Retina (tissue), 1 donor: ENCODE measurements around the gene GDF3.
"Not testable (repeated sequence)": the region's sequence is repeated elsewhere in the genome, so short reads cannot be mapped to it uniquely, and the experiment has no call there.

Experiments used
- DNase-seq: peaks from one replicate; pipeline ENCODE4 v3.0.0-alpha.2; 2016

GDF3 gene

GRCh38 chr12:7695566-7696197 is at the start of gene GDF3:
GDF3 (minus strand) TSS chr12:7695775; CDS start chr12:7695728, 47 bp downstream.
- no peak for DNase-seq

- no peak for DNase-seq
Measured at GRCh38 chr12:7732993-7733392, 37.4 kb upstream of the GDF3 start.

GRCh38 chr12:7731486-7731885 is 35.9 kb upstream of the GDF3 start:
- no peak for DNase-seq

GRCh38 chr12:7730984-7731383 is 35.4 kb upstream of the GDF3 start:
- DNase-seq, result not testable (repeated sequence)

GRCh38 chr12:7729746-7730145 is 34.2 kb upstream of the GDF3 start:
- DNase-seq, result no peak

GRCh38 chr12:7723926-7724325 is 28.4 kb upstream of the GDF3 start:
- DNase-seq, result no peak

GRCh38 chr12:7719946-7720730 is 24.6 kb upstream of the GDF3 start:
- DNase-seq, result no peak

GRCh38 chr12:7716381-7716780 is 20.8 kb upstream of the GDF3 start:
- no peak for DNase-seq

GRCh38 chr12:7712841-7713442 is 17.4 kb upstream of the GDF3 start:
- no peak for DNase-seq

- no peak for DNase-seq
Measured at GRCh38 chr12:7711133-7711532, 15.6 kb upstream of the GDF3 start, which contains the start of gene DPPA3. DPPA3 (plus strand) TSS chr12:7711433; CDS start chr12:7711571, 138 bp downstream.

- no peak for DNase-seq
Measured at GRCh38 chr12:7709969-7710675, 14.5 kb upstream of the GDF3 start.

GRCh38 chr12:7705846-7706245 is 10.3 kb upstream of the GDF3 start:
- DNase-seq, result no peak

- DNase-seq, result no peak
Measured at GRCh38 chr12:7695237-7695560, 376 bp downstream of the GDF3 start.

GRCh38 chr12:7694556-7695236 is 879 bp downstream of the GDF3 start:
- no peak for DNase-seq

GRCh38 chr12:7693793-7694192 is 1.8 kb downstream of the GDF3 start:
- no peak for DNase-seq

- DNase-seq, result no peak
Measured at GRCh38 chr12:7681535-7681934, 14.0 kb downstream of the GDF3 start.

GRCh38 chr12:7679251-7680045 is 16.1 kb downstream of the GDF3 start:
- DNase-seq, result no peak

GRCh38 chr12:7678744-7679143 is 16.8 kb downstream of the GDF3 start:
- DNase-seq, result no peak

GRCh38 chr12:7677432-7677888 is 18.1 kb downstream of the GDF3 start:
- DNase-seq, result peak; percentile 10

GRCh38 chr12:7675455-7675854 is 20.1 kb downstream of the GDF3 start:
- DNase-seq, result not testable (repeated sequence)

- DNase-seq, result no peak
Measured at GRCh38 chr12:7668171-7668570, 27.4 kb downstream of the GDF3 start.

GRCh38 chr12:7667125-7667524 is 28.4 kb downstream of the GDF3 start:
- DNase-seq, result no peak
